Mesothelial cell of epicardium (in vitro differentiated cells): ENCODE results near the gene RALGAPB. TPM values are rescaled to one million over a fixed set of nuclear protein-coding genes. Genes with fewer than 3 reads are reported as not detected.
"Not testable (repeated sequence)": the region's sequence is repeated elsewhere in the genome, so short reads cannot be mapped to it uniquely, and the experiment has no call there.

Source experiments
- DNase-seq, 2 experiments: peaks; one replicate each; pipeline ENCODE4 v3.0.0; 2021; ENCODE audit warnings: low spot score in 2 of 2; ENCODE audit not compliant: unreplicated experiment in 2 of 2
- H3K27ac Mint-ChIP-seq: 2 replicates; pipeline ENCODE4 v1.8.0; 2021; ENCODE audit warnings: mixed read lengths
- H3K27me3 Mint-ChIP-seq: 2 replicates; pipeline ENCODE4 v1.8.0; 2021; ENCODE audit warnings: low read depth, mixed read lengths
- H3K36me3 Mint-ChIP-seq: 2 replicates; pipeline ENCODE4 v1.8.0; 2021; ENCODE audit warnings: mixed read lengths
- H3K4me1 Mint-ChIP-seq: 2 replicates; pipeline ENCODE4 v1.8.0; 2021; ENCODE audit warnings: mixed read lengths
- H3K4me3 Mint-ChIP-seq: 2 replicates; pipeline ENCODE4 v1.8.0; 2021; ENCODE audit warnings: mild to moderate bottlenecking, moderate library complexity, mixed read lengths
- H3K9me3 Mint-ChIP-seq: 2 replicates; pipeline ENCODE4 v1.8.0; 2021; ENCODE audit warnings: mixed read lengths
- total RNA-seq: library from RNA; stranded (reverse); gene quantifications from 3 replicates; pipeline ENCODE4 v1.2.1, GENCODE V29; 2021
- TF ChIP-seq, protein P1 (sequence below): fragments of 200-600 bp; sonication (generic); IDR thresholded peaks from one replicate; pipeline ENCODE4 v1.5.0; 2021; ENCODE audit warnings: antibody characterized with exemption; ENCODE audit not compliant: unreplicated experiment

The RALGAPB gene
- total RNA-seq, 1 donor from 2014 or later, result 43.5 TPM

DNA sequence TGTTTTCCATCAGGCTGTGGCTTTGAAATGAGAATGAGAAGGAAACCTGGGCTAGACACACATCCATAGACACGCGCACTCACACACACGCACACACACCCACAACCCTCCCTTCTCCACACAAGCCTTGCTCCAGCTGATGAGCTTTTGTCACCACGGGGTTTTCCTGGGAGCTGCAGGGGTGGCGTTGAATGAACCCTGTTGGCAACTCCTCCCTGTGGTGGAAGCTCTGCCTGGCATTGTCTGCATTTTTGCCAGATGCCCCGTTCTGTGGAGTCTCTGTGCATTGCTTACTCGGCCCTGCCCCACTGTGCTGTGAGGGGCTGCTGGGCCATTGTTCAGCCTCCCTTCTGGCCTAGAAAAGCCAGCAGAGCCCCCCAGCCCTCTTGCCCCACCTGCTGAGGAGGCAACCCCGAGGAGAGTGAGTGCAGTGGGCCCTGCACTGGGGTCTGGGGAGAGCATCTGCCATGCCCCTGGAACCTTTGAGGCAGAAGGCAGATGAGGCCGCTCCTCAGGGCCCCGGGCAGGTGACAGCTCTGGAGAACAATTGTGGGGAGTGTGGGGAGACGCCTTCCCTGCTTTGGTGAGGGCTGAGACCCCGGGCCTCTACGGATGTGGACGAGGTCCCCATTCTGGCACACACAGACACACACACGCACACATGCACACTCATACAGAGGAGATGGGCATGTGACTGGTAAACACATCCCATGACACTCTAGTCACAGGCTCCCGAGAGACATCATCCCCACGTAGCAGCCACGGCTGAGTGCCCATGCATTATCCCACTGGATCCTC is 118.2 kb downstream of the RALGAPB start:
- no peaks in the 10 kb centered on the region for H3K9me3 Mint-ChIP-seq
- H3K36me3 Mint-ChIP-seq, result no peaks in the 10 kb centered on the region
- TF ChIP-seq, protein P1, sequence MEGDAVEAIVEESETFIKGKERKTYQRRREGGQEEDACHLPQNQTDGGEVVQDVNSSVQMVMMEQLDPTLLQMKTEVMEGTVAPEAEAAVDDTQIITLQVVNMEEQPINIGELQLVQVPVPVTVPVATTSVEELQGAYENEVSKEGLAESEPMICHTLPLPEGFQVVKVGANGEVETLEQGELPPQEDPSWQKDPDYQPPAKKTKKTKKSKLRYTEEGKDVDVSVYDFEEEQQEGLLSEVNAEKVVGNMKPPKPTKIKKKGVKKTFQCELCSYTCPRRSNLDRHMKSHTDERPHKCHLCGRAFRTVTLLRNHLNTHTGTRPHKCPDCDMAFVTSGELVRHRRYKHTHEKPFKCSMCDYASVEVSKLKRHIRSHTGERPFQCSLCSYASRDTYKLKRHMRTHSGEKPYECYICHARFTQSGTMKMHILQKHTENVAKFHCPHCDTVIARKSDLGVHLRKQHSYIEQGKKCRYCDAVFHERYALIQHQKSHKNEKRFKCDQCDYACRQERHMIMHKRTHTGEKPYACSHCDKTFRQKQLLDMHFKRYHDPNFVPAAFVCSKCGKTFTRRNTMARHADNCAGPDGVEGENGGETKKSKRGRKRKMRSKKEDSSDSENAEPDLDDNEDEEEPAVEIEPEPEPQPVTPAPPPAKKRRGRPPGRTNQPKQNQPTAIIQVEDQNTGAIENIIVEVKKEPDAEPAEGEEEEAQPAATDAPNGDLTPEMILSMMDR, result no peak
- H3K27ac Mint-ChIP-seq, result no peak overlapping the region
- DNase-seq, result no peak
- no peaks in the 10 kb centered on the region for H3K27me3 Mint-ChIP-seq
- no peaks in the 10 kb centered on the region for H3K4me1 Mint-ChIP-seq
- no peak overlapping the region for H3K4me3 Mint-ChIP-seq

DNA sequence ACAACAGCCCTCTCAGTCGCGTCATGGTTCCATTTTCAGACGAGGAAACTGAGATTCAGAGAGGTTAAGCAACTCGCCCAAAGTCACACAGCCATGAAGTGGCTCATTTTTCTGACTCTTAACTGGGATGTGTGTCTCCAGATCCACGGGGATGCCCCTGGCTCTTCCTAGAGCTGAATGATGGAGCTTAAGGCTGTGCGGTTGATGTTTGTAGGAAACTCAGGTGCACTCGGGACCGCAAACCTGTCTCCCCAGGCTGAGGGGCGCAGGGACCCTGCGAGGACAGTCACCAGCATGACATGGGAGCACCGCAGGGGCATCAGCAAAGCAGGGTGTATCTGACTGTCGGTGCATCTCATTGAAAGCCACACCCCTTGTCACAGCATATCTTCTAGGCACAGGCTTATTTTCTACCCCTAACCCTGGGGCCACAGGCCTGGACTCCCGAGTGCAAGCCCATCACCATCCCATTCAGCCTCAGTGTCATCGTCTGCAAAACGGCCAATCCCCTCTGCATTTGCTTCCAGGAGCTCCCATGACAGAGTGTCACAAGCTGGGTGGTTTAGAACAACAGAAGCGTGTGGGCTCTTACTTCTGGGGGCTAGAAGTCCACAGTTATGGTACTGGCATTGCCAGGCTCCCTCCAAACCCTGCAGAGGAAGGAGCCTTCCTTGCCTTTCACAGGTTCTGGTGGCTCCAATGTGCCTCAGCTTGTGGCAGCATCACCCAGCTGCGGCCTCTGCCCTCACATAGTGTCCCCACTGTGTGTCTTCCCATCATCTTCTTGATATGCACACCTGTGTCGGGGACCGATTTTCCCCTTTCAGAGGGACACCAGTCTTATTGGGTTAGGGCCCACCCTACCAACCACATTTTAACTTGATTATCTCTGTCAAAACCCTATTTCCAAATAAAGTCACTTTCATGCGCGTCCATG is 119.1 kb downstream of the RALGAPB start:
- Mint-ChIP-seq H3K27me3 (no peaks in the 10 kb centered on the region), H3K9me3 (no peaks in the 10 kb centered on the region), H3K36me3 (no peaks in the 10 kb centered on the region), H3K4me3 (no peak overlapping the region), H3K4me1 (no peaks in the 10 kb centered on the region), H3K27ac (no peak overlapping the region)
- TF ChIP-seq, protein P1, result no peak
- no peak for DNase-seq

DNA sequence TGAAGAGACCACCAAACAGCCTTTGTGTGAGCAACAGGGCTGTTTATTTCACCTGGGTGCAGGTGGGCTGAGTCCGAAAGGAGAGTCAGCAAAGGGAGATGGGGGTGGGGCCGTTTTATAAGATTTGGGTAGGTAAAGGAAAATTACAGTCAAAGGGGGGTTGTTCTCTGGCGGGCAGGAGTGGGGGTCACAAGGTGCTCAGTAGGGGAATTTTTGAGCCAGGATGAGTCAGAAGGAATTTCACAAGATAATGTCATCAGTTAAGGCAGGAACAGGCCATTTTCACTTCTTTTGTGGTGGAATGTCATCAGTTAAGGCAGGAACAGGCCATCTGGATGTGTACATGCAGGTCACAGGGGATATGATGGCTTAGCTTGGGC is 119.8 kb downstream of the RALGAPB start:
- H3K9me3 Mint-ChIP-seq, H3K4me1 Mint-ChIP-seq, H3K27me3 Mint-ChIP-seq, H3K27ac Mint-ChIP-seq, H3K4me3 Mint-ChIP-seq, DNase-seq, H3K36me3 Mint-ChIP-seq: not testable (repeated sequence)

DNA sequence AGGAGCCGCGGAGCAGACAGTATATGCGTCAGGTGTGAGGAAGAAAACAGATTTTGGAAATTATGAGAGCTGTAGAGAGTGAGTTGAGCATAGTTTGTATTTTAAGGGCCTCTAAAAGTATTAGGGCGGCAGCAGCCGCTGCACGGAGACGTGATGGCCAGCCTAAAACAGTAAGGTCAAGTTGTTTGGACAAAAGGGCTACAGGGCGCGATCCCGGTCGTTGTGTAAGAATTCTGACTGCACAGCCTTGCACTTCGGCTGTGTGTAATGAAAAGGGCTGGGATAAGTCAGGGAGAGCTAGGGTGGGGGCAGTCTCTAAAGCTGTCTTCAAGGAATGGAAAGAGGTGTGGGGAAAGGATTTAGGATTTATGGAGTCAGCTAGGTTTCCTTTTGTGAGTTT is 121.6 kb downstream of the RALGAPB start:
- DNase-seq, H3K9me3 Mint-ChIP-seq, H3K4me3 Mint-ChIP-seq, H3K27me3 Mint-ChIP-seq, H3K36me3 Mint-ChIP-seq, H3K27ac Mint-ChIP-seq, H3K4me1 Mint-ChIP-seq: not testable (repeated sequence)

DNA sequence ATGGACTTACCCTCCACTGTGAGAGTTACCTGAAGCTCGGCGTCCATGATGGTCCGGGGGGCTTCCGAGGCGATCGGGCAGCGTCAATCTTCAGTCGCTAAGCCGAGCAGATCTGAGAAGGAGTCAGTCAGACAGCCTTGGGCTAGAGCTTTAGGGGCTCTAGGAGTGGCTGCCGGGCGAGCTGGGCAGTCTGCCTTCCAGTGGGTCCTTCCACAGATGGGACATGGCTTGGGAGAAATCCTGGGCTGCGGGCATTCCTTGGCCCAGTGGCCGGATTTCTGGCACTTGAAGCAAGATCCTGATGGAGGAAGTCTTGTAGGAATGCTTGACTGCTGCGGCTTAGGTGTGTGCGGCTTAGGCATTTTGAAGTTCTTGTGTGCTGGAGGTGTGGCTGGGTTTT is 123.2 kb downstream of the RALGAPB start:
- not testable (repeated sequence) for H3K27me3 Mint-ChIP-seq, H3K9me3 Mint-ChIP-seq, DNase-seq, H3K36me3 Mint-ChIP-seq, H3K4me3 Mint-ChIP-seq, H3K27ac Mint-ChIP-seq
- H3K4me1 Mint-ChIP-seq, result peaks cover 13% of the 10 kb centered on the region

DNA sequence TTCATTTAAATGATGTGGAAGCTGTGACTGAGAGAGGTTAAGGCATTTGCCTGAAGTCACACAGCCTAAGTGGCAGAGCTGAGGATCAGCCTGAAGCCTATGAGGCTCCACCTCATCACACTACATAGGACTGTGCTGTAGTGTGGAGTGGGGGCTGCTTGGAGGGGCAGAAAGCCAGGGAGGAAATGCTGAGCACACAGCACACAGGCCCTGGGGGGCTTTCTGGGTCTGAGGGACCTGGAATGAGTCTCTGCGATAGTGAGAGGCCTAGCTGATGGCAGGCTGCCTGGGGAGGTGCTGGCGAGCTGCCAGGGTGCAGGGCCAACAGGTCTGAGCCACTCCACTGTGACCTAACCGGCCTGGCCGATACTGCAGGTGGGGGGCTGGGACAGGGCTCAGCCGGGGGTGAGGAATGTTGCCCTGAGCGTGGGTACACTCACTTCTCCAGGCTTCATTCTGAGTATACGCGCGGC is 126.8 kb downstream of the RALGAPB start:
- Mint-ChIP-seq H3K9me3 (no peaks in the 10 kb centered on the region), H3K27ac (no peak overlapping the region), H3K4me1 (peaks cover 21% of the 10 kb centered on the region), H3K36me3 (no peaks in the 10 kb centered on the region), H3K4me3 (no peak overlapping the region), H3K27me3 (peaks cover 36% of the 10 kb centered on the region)
- TF ChIP-seq, protein P1, result no peak
- peak in 1 of 2 experiments; percentile 49 for DNase-seq

DNA sequence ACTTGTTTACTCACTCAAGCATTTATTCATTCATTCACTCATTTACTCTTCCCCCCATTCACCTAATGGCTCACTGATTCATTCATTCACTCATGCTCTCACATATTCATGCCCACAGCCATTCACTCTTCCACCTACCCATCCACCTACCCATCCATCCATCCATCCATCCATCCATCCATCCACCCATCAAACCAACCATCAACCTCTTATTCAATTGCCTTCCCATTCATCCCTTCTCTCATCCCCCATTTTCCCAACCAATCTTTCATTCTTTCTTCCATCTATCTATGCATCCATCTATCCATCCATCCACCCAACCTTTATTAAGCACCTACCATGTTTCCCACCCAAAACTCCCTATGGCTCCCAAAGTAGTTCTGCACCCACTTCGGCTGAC is 127.4 kb downstream of the RALGAPB start:
- H3K27me3 Mint-ChIP-seq, result peaks cover 38% of the 10 kb centered on the region
- no peak overlapping the region for H3K4me3 Mint-ChIP-seq
- no peaks in the 10 kb centered on the region for H3K9me3 Mint-ChIP-seq
- H3K4me1 Mint-ChIP-seq, result peaks cover 21% of the 10 kb centered on the region
- no peaks in the 10 kb centered on the region for H3K36me3 Mint-ChIP-seq
- TF ChIP-seq, protein P1, result no peak
- H3K27ac Mint-ChIP-seq, result no peak overlapping the region
- DNase-seq, result no peak
